NCI-H345 treated with DMSO at 0.1 percent for 48 hours (cell line): ENCODE data around the gene NBEA.

Experiments
- DNase-seq: peaks from one replicate; lab custom pipeline; 2025; ENCODE audit not compliant: unreplicated experiment; lab: John Stamatoyannopoulos, UW

NBEA gene

GRCh38 chr13:35472323-35472881, 530.3 kb downstream of the NBEA start:
- no peak for DNase-seq

GRCh38 chr13:35473206-35473775, 531.2 kb downstream of the NBEA start:
- no peak for DNase-seq

GRCh38 chr13:35473802-35474201, 531.7 kb downstream of the NBEA start:
- DNase-seq, result no peak

GRCh38 chr13:35474496-35475211, 532.6 kb downstream of the NBEA start:
- no peak for DNase-seq

DNA sequence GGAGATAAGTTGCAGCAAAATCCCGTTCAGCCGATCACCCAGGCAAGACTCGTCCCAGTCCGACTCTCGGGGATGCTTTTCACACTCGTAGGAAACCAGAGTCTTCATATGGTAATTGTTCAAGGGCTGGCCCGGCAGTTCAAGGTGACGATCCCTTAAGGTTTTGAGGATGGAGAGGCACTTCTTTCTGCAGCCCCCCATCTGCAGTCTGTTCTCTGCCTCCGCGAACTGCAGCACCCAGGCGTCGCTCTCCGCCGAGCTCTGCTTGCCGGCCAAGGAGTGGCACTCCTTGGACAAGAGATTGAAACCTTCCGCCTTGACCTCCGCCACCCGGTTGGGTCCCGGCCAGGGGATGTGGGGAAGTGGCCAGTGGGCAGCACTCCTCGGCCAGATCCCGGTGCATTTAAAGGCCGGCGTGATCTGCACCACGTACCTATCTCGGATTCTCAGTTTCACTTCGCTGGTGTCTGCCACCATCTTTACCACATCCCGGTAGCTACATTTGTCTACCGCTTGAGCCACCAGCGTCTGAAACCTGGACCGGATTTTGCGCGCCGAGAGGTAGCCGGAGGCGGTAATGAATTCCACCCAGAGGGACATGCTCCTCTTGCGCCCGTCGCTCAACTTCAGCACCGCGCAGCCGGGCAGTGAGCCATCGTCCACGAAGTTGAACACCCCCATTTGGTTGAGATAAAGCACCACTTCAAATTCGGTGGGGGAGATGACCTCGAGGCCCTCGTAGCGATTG, 533.3 kb downstream of the NBEA start:
- no peak for DNase-seq

DNA sequence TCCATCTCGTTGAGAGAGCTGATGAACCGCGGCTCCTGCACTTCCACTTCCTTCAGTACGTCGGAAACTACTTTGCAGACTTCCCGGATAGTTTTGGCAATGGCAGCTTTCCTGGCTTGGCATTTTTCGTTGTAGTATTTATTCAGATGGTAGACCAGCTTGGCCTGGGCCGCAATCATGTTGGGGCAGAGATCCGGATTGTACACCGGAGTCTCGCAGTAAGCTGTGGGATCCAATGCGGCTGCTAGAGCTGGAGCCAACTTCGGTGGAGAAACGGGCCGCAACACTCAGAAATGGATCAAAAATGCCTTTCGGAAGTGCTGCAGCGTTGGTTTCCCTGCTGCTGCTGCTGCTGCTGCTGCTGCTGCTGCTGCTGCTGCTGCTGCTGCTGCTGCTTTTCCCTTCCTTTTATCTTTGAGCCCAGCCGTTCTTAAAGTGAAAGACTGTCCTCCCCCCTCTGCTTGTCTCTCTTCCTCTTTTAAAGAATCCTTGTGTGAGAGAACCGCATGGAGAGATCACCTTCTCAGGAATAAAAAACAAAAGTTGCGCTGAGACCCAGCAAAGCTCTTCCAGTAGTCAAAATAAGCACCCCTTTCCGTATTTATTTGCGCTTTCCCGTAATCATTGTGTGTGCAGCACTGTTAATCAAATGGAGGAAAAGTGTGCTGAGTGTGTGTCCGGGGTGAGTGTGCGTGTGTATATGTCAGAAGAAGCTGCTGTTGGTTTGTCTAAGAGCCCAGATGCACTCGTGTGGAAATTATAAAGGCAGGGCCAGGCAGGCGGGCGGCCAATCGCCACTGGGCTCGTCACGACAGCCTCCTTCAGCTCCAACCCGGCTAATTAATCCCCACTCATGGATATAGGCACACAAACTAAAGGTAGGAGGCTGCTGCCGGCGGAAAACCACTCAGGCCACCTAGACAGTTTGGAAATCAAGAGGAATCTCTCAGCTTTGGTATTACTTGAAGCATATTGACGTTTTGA, 534.2 kb downstream of the NBEA start, which contains the start of gene MAB21L1:
TSS of gene MAB21L1 (minus strand) at position 730 of the 984 bp plus-strand sequence. CDS start at position 179, 551 bp downstream.
- DNase-seq, result no peak

GRCh38 chr13:35477386-35477946, 535.4 kb downstream of the NBEA start:
- DNase-seq, result no peak

GRCh38 chr13:35478271-35479037, 536.4 kb downstream of the NBEA start:
- DNase-seq, result no peak

- DNase-seq, result no peak
These were observed 537.0 kb downstream of the NBEA start for GRCh38 chr13:35479038-35479492.

- DNase-seq, result no peak
These were observed 537.6 kb downstream of the NBEA start for GRCh38 chr13:35479706-35480105.

DNA sequence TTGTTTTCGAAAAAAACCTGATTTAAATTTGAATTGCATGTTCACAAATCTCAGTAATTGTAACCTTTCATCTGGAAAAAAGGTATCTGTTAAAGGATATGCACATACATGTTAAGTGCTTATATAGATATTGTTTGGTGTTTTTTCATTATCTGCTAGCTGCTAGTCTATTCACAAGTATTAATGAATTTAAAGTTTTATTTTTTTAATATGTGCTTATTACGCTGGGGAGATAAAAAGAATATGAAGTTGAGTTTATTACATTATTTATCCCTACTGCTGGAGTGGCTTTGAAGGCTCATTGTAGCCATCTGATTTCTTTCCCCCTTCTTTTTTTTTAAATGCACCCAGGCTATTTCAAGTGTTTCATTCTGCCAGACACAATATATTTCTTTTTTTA, 538.3 kb downstream of the NBEA start:
- DNase-seq, result no peak

DNA sequence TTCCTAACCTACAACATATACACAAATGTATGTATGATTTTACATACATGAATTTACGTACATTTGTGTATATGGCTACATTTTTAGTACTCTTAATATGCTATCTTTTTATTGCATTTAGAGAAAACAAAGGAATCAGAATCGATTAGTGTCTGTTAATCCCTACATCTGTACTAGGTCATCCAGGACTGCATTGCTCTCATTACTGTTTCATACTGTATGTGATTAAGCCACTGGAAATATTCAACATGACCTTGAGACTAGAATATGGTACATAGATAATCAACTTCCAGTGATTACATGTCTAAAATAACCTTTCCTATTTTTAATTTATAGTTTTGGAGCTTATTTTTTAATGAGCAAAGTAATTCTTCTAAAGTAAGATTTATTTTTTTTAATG, 539.7 kb downstream of the NBEA start:
- no peak for DNase-seq

DNA sequence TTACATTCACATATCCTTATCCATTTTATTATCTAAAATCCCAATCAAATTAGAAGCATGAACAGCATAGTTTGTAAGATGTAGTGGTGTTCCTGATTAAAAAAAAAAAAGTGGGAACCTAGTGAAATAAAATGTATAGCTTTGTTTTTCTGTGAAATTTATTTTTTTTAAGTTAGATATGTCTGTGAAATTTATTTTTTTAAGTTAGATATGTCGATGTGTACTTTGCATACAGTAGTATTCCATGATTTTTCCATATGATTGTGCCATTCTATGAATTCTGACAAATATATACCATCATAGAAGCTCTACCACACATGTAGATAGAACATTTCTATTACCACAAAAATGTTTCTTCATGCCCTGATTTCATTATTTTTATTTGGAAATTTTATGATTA, 540.5 kb downstream of the NBEA start:
- no peak for DNase-seq

DNA sequence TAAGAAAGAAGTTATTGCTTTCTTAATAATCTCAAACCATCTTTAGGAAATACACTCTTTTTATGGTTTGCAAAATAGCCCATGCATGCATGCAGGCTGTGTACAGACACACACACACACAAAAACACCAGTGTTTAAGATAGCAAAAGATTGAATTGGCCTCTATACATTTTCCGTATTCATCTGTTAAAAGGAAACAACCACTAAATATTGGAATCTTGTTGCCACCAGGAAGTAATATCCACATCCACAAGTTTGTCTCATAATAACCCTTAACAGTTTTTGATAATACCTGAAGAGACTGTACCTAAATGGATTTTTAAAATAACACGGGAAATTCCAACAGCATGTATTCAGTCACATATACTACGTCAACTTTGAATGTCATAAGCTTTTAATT, 541.7 kb downstream of the NBEA start:
- DNase-seq, result no peak

- DNase-seq, result no peak
These were observed 542.3 kb downstream of the NBEA start for GRCh38 chr13:35484384-35484783.

- no peak for DNase-seq
These were observed 543.4 kb downstream of the NBEA start for GRCh38 chr13:35485424-35485823.

DNA sequence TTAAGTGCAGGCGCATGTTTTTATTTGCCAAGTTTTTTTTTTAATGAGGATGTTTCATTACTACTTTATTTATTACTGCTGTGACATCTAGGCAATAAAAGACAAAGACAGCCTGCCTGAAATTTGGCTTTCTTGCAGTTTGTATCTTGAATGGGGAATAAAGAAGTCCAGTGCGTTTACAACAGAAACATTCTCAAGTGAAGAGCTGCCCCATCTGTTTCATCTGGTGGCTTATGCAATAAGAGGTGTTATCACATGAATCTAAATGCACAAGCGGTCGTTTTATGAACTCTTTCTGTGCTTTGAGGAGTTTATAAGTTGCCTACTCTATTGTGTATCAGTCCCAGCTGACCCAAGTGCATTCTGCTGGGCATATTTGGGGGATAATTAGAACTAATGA, 547.0 kb downstream of the NBEA start:
- no peak for DNase-seq

GRCh38 chr13:35496006-35496405, 553.9 kb downstream of the NBEA start:
- no peak for DNase-seq

DNA sequence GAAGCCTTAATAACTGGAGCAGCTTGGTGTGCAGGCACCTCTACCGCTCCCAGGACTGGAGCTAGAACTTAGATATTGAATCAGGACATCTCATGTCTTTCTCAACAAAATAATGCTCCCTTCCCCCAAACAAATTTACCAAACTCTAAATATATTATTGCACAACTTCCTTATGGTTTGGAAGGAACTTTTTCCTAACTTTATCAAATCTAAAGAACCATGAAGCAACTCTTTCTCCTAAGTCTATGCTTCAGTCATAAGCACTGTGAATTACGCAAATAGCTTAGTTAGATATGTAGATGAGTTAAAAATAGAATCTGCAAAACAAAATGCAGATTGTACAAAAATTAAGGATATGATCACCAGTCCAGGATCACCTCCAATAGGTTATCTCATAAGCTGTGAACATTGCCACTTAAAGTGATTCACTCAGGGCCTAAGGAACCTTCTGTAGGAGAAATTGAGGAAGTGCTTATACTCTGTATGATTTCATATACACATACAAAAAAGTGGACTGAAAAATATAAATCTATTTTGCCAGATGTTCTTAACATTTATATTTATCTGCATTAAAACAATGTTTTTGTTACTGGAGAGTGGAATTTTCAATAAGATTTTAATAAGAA, 554.8 kb downstream of the NBEA start:
- DNase-seq, result no peak
